ENCODE measurements around the gene ANLN. TPM values are rescaled to one million over a fixed set of nuclear protein-coding genes. Genes with fewer than 3 reads are reported as not detected.

Gene ANLN
- total RNA-seq, 6 donors from 2014 or later: 2.5 to 5.8 (median 5.1) TPM

DNA sequence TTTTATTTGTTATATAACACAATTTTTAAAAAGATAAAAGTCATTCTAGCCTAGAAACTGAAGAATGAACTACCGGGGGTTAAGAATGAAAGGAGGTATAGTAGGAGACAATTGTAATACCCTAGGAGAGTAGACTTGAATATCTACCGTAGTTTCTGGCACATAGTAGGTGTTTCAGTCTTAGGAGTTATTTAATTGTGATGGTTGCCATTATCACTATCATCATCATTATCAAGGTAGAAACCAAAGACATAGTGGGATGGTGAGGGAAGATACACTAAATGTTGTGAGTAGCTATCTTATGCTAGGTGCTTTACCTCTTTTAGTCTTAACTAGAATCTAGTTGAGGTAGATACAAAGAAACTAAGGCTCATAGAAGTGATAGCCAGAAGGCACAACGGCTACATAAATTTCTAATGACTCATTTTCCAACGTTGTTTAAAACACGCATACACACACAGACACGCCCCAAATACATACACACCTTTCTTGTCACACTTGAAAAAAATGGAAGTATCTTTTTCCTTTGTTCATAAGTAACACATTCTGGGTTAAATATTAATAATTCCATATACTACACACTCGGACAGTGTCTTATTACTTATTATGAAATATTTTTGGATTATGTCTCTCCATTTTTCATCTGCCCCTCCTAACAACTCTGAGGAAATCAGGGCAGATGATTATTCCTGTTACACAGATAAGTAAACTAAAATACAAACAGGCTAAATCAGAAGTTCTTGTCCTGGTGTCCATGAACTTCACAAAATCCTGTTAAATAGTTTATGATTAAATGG is 2.0 kb upstream of the ANLN start:
- no peaks in the 10 kb centered on the region for H3K36me3 ChIP-seq
- WGBS, 2 donors: 59% methylated on average over 7 of the region's 7 CpGs
- H3K27me3 ChIP-seq: no peaks in the 10 kb centered on the region
- H3K4me3 ChIP-seq: no peak overlapping the region
- H3K27ac ChIP-seq: no peak overlapping the region
- DNase-seq: no peak
- ATAC-seq (ENCODE audit: low FRiP score in 2 of 2): no peak
- peaks cover 9 to 28% (median 11%) of the 10 kb centered on the region in 4 donors for H3K4me1 ChIP-seq
- peaks cover 0 to 4% (median 0%) of the 10 kb centered on the region in 4 donors for H3K9me3 ChIP-seq
- TF ChIP-seq, protein P1, sequence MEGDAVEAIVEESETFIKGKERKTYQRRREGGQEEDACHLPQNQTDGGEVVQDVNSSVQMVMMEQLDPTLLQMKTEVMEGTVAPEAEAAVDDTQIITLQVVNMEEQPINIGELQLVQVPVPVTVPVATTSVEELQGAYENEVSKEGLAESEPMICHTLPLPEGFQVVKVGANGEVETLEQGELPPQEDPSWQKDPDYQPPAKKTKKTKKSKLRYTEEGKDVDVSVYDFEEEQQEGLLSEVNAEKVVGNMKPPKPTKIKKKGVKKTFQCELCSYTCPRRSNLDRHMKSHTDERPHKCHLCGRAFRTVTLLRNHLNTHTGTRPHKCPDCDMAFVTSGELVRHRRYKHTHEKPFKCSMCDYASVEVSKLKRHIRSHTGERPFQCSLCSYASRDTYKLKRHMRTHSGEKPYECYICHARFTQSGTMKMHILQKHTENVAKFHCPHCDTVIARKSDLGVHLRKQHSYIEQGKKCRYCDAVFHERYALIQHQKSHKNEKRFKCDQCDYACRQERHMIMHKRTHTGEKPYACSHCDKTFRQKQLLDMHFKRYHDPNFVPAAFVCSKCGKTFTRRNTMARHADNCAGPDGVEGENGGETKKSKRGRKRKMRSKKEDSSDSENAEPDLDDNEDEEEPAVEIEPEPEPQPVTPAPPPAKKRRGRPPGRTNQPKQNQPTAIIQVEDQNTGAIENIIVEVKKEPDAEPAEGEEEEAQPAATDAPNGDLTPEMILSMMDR (IDR thresholded peaks at IDR 0.05): no peak
- TF ChIP-seq EP300 (IDR thresholded peaks at IDR 0.05): no peak
- no peak for TF ChIP-seq POLR2AphosphoS5 (IDR thresholded peaks at IDR 0.05)
- no peak for TF ChIP-seq POLR2A (IDR thresholded peaks at IDR 0.05)

DNA sequence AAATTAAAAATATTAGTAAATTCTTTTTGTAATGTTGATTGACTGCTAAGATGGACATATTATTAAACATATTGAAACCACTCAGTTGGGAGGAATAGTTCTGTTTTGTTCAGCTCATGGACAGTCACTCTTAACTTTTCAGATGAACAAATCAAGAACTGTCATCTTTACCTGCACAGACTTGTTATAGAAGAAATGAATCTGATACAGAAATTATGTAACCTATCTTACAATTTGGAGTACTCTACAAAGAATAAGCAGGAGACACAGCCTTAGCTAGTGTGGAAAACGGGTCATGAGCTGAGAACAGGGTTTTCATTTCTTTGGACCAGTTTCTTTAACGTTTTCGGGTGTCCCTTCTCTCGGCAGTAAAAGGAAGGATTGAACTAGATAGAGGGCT is 1.2 kb upstream of the ANLN start:
- Histone ChIP-seq H3K27me3 (no peaks in the 10 kb centered on the region), H3K4me1 (peaks cover 9 to 28% (median 11%) of the 10 kb centered on the region in 4 donors), H3K27ac (peak overlapping the region in 2 of 4 donors; percentile 35 to 81), H3K9me3 (peaks cover 0 to 4% (median 0%) of the 10 kb centered on the region in 4 donors), H3K4me3 (no peak overlapping the region), H3K36me3 (no peaks in the 10 kb centered on the region)
- TF ChIP-seq, protein P1 (IDR thresholded peaks at IDR 0.05): no peak
- no peak for TF ChIP-seq POLR2AphosphoS5 (IDR thresholded peaks at IDR 0.05)
- no peak for TF ChIP-seq POLR2A (IDR thresholded peaks at IDR 0.05)
- TF ChIP-seq EP300 (IDR thresholded peaks at IDR 0.05): no peak
- DNase-seq: no peak
- 71 to 75% methylated on average over 4 of the region's 4 CpGs for WGBS, 2 donors
- ATAC-seq (ENCODE audit: low FRiP score in 2 of 2): no peak

DNA sequence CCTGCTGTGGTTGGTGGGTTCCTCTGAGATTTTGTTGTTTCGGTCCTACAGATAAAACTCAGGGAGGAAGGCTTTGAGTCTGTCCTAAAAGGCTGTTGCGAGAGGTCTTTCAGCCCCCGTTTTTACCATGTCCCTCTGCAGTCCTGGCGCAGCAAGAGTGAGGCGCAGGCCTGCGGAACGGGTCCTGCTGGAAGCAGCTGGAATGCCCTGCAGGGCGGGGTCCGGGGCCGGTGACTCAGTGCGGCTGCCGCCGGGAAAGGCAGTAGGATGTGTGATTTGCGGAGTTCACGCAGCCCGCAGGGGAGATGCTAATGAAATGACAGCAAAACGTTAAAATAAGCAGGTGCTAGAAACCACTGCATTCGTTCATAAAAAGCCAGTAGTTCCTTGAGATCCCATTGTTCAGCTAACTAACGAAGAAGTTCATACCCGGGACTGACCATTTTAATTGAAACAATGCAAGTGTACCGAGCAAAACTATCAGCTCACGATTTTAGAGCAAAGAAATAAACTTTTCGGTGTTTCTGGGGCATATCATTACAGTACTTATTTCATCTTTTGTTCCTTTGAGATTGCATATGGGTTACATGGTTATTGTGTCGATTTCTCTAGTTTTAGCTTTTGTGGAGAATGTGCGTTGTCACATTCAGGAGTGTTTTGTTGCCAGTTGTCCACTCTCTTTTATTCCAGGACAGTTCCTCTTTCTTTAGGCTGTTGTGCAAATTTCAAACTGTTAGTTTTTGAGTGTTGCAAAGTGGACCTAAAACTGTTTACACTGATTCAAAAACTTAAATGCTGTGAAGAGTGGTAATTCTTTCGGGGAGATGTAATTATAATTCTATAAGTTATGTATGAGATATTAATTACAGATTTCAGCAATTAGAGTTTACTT is 783 bp downstream of the ANLN start:
- Histone ChIP-seq H3K27ac (peak overlapping the region in 2 of 4 donors; percentile 8 to 81), H3K4me1 (peaks cover 9 to 28% (median 11%) of the 10 kb centered on the region in 4 donors), H3K27me3 (no peaks in the 10 kb centered on the region), H3K4me3 (peak overlapping the region; percentile 67 to 74 (median 70)), H3K36me3 (no peaks in the 10 kb centered on the region), H3K9me3 (peaks cover 0 to 4% (median 0%) of the 10 kb centered on the region in 4 donors)
- TF ChIP-seq EP300 (IDR thresholded peaks at IDR 0.05) (no peak), POLR2A (IDR thresholded peaks at IDR 0.05) (peak in 1 of 4 donors; percentile 24), POLR2AphosphoS5 (IDR thresholded peaks at IDR 0.05) (peak in 1 of 2 donors; percentile 16)
- TF ChIP-seq, protein P1 (IDR thresholded peaks at IDR 0.05): peak in 1 of 6 experiments; percentile 25
- ATAC-seq (ENCODE audit: low FRiP score in 2 of 2) (peak; percentile 90 to 91), DNase-seq (peak; percentile 85 to 91)
- WGBS, 2 donors: 2 to 3% methylated on average over 24 to 26 of the region's 26 CpGs

DNA sequence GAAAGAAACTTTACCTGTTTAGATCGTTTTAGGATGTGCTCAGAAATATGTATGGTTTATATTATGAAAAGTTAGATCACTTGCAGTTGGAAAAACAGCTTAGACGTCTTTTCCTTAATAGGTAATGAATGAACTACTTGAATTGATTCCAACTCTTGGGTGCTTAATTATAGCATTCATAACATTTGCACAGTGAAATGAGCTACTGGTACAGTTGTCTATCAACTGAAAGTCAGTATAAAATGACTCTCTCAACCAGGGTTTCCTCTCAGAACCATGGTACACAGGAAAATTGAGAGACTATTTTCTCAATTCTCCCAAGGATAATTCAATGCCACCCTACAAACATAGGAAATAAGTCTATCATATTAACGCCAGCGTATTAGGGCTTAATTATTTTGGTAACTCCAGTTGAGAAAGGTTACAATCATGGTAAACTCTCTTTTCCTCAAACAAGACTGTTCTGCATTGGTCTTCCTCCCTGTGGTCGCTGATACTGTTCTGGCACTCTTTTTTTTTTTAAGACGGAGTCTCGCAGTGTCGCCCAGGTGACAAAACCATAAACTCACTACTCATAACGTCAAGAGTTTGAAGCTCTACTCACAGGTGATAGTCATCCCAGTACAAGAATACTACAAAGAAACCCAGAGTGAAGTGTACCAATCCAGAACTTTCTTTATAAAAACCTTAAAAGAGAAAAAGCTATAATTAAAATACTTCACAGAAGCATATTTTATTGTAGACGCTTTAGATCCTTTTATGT is 2.0 kb downstream of the ANLN start:
- no peaks in the 10 kb centered on the region for H3K27me3 ChIP-seq
- no peak overlapping the region for H3K27ac ChIP-seq
- ATAC-seq (ENCODE audit: low FRiP score in 2 of 2): no peak
- no peaks in the 10 kb centered on the region for H3K36me3 ChIP-seq
- no peak for TF ChIP-seq POLR2A (IDR thresholded peaks at IDR 0.05)
- peaks cover 0 to 4% (median 0%) of the 10 kb centered on the region in 4 donors for H3K9me3 ChIP-seq
- WGBS, 2 donors: 38 to 44% methylated on average over 10 of the region's 10 CpGs
- no peak for DNase-seq
- H3K4me3 ChIP-seq: peak overlapping the region in 1 of 4 donors; percentile 73
- peaks cover 9 to 28% (median 11%) of the 10 kb centered on the region in 4 donors for H3K4me1 ChIP-seq
